ENCODE data around the gene RBFOX2.

DNA sequence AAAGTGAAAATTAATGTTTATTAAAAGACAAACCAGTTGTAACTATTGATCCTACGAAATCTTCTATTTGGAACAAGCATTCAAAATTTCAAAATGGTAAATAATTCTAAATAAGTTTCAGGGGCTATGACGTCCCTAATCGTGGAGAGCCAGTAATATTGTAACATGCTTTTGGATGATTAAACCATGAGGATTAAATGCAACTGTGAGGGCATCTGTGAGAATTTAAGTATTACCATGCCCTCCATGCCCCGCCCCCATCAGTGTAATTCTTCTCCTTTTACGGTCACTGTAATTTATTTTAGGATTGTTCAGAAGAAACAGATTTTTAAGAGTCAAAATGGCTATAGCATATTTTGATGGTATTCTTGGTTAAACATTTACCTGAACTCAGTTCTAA lies 177.8 kb downstream of the RBFOX2 start:
- TF ChIP-seq, protein P1, sequence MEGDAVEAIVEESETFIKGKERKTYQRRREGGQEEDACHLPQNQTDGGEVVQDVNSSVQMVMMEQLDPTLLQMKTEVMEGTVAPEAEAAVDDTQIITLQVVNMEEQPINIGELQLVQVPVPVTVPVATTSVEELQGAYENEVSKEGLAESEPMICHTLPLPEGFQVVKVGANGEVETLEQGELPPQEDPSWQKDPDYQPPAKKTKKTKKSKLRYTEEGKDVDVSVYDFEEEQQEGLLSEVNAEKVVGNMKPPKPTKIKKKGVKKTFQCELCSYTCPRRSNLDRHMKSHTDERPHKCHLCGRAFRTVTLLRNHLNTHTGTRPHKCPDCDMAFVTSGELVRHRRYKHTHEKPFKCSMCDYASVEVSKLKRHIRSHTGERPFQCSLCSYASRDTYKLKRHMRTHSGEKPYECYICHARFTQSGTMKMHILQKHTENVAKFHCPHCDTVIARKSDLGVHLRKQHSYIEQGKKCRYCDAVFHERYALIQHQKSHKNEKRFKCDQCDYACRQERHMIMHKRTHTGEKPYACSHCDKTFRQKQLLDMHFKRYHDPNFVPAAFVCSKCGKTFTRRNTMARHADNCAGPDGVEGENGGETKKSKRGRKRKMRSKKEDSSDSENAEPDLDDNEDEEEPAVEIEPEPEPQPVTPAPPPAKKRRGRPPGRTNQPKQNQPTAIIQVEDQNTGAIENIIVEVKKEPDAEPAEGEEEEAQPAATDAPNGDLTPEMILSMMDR (IDR thresholded peaks at IDR 0.05), result no peak
- no peak for TF ChIP-seq POLR2A (IDR thresholded peaks at IDR 0.05)
